RWPE2 (cell line): ENCODE measurements around the gene SOCS3.
A peak's percentile ranks its signal among the peaks of the same experiment; 100 is the strongest.

Experiments
- ATAC-seq: fragments of 200-7000 bp; cut with Tn5 transposase; 3 replicates; pipeline ENCODE4 v1.9.1; 2021; ENCODE audit warnings: low read depth
- DNase-seq: peaks from one replicate; pipeline ENCODE4 v3.0.0-alpha.2; 2020; ENCODE audit warnings: low spot score
- H3K27ac ChIP-seq: fragments of 450-650 bp; 2 replicates; pipeline ENCODE4 v1.5.1; 2017; ENCODE audit warnings: mild to moderate bottlenecking; ENCODE audit not compliant: poor library complexity, severe bottlenecking
- H3K27me3 ChIP-seq: fragments of 250-450 bp; sonication (Bioruptor Pico); 2 replicates; pipeline ENCODE4 v1.5.1; 2021; ENCODE audit warnings: mild to moderate bottlenecking, moderate library complexity; ENCODE audit not compliant: insufficient read depth, poor library complexity, severe bottlenecking
- H3K36me3 ChIP-seq: fragments of 250-450 bp; sonication (Bioruptor Pico); 2 replicates; pipeline ENCODE4 v1.5.1; 2020; ENCODE audit warnings: low read depth, mild to moderate bottlenecking, moderate library complexity
- H3K4me1 ChIP-seq: fragments of 250-450 bp; sonication (Bioruptor Pico); 2 replicates; pipeline ENCODE4 v1.5.1; 2021; ENCODE audit warnings: mild to moderate bottlenecking, moderate library complexity; ENCODE audit not compliant: insufficient read depth, poor library complexity, severe bottlenecking
- H3K4me3 ChIP-seq: fragments of 250-450 bp; sonication (Bioruptor Pico); 2 replicates; pipeline ENCODE4 v1.5.1; 2021; ENCODE audit warnings: mild to moderate bottlenecking, moderate library complexity; ENCODE audit not compliant: severe bottlenecking
- H3K9me3 ChIP-seq: fragments of 250-450 bp; sonication (Bioruptor Pico); 2 replicates; pipeline ENCODE4 v1.5.1; 2021; ENCODE audit warnings: mild to moderate bottlenecking, moderate library complexity; ENCODE audit not compliant: severe bottlenecking
- TF ChIP-seq, protein P1 (sequence below): fragments of 450-650 bp; IDR thresholded peaks from one replicate; pipeline ENCODE4 v1.5.1; 2017; ENCODE audit warnings: mild to moderate bottlenecking, moderate library complexity; ENCODE audit not compliant: poor library complexity, severe bottlenecking

The SOCS3 gene

GRCh38 chr17:78343543-78344201, 16.2 kb downstream of the SOCS3 start:
- no peak for DNase-seq
- Histone ChIP-seq H3K27me3 (no peaks in the 10 kb centered on the region), H3K36me3 (no peaks in the 10 kb centered on the region), H3K4me1 (peaks cover 48% of the 10 kb centered on the region), H3K9me3 (no peaks in the 10 kb centered on the region), H3K4me3 (no peak overlapping the region), H3K27ac (peak overlapping the region; percentile 94)
- ATAC-seq: no peak
- TF ChIP-seq, protein P1, sequence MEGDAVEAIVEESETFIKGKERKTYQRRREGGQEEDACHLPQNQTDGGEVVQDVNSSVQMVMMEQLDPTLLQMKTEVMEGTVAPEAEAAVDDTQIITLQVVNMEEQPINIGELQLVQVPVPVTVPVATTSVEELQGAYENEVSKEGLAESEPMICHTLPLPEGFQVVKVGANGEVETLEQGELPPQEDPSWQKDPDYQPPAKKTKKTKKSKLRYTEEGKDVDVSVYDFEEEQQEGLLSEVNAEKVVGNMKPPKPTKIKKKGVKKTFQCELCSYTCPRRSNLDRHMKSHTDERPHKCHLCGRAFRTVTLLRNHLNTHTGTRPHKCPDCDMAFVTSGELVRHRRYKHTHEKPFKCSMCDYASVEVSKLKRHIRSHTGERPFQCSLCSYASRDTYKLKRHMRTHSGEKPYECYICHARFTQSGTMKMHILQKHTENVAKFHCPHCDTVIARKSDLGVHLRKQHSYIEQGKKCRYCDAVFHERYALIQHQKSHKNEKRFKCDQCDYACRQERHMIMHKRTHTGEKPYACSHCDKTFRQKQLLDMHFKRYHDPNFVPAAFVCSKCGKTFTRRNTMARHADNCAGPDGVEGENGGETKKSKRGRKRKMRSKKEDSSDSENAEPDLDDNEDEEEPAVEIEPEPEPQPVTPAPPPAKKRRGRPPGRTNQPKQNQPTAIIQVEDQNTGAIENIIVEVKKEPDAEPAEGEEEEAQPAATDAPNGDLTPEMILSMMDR: no peak

DNA sequence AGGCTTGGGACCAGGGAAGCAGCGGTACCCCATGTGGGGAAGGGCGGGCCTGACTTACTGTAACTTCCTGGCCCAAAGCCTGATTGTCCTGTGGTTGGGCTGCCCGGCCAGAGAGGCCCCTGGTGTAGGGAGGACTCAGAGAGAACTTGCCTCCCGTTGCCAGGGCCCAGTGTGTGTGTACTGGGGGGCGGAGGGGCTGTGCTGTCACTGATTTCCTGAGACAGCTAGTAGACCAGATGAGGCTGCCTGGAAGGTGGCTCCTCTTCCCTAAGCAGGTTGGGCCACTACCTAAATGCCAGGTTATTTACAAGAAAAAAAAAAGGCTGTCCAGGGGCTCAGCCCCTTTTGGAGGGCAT, 16.7 kb downstream of the SOCS3 start:
- peak overlapping the region; percentile 94 for H3K27ac ChIP-seq
- DNase-seq (no peak), ATAC-seq (peak; percentile 44)
- peaks cover 53% of the 10 kb centered on the region for H3K4me1 ChIP-seq
- no peaks in the 10 kb centered on the region for H3K36me3 ChIP-seq
- TF ChIP-seq, protein P1: no peak
- no peaks in the 10 kb centered on the region for H3K9me3 ChIP-seq
- H3K27me3 ChIP-seq: no peaks in the 10 kb centered on the region
- H3K4me3 ChIP-seq: no peak overlapping the region

DNA sequence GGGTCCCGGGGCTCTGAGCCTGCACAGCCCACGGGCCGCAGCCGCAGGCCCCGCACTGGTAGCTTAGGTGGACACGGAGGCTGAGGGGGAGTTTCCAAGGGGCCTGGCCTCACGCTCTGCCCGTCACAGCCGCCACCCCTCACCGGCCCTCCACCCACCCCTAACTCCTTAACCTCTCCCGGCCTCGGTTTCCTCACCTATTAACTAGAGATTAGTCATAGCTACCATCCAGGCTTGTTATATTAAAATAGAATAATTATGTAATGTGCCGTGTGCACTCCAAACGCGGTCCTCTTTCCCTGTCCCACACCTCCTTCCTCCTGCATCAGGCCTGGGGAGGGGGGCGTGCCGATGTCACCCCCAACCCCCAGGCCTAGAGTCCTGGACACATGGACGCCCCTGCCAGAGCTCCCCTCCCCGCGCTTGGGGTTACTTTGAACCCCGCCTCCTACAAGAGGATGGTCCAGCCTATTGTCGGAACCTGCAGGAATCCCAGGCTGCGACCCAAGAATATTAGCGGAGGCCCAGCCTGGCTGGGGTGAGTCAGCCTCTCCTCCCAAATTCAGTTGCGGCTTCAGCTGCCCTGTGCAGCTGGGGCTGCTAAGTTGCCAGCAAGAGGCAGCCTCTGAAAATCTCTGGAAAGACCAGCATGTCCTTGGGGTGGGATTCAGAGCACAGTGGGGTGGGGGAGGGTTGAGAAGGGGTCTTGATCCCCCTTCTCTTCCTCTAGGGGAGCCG, 17.3 kb downstream of the SOCS3 start:
- Histone ChIP-seq H3K4me1 (peaks cover 58% of the 10 kb centered on the region), H3K27ac (peak overlapping the region; percentile 94)
- peak; percentile 66 for ATAC-seq

GRCh38 chr17:78341559-78342448, 18.1 kb downstream of the SOCS3 start:
- H3K4me3 ChIP-seq: peak overlapping the region; percentile 17
- ATAC-seq (peak; percentile 37), DNase-seq (no peak)
- H3K9me3 ChIP-seq: no peaks in the 10 kb centered on the region
- no peaks in the 10 kb centered on the region for H3K27me3 ChIP-seq
- H3K4me1 ChIP-seq: peaks cover 64% of the 10 kb centered on the region
- TF ChIP-seq, protein P1: peak; percentile 9
- no peaks in the 10 kb centered on the region for H3K36me3 ChIP-seq
- H3K27ac ChIP-seq: peak overlapping the region; percentile 94

More for the DNA sequence above, 17.3 kb downstream of the SOCS3 start:
- Histone ChIP-seq H3K9me3 (no peaks in the 10 kb centered on the region), H3K36me3 (no peaks in the 10 kb centered on the region), H3K27me3 (no peaks in the 10 kb centered on the region), H3K4me3 (peak overlapping the region; percentile 17)
- TF ChIP-seq, protein P1: no peak
- DNase-seq: no peak
